ENCODE data around the gene PLB1. TPM values are rescaled to one million over a fixed set of nuclear protein-coding genes. Genes with fewer than 3 reads are reported as not detected.

The PLB1 gene
- total RNA-seq, 4 donors from 2014 or later: 1.5 to 16.5 (median 4.6) TPM

GRCh38 chr2:28577791-28578680 lies 82.2 kb downstream of the PLB1 start:
- TF ChIP-seq CTCF (IDR thresholded peaks at IDR 0.05; ENCODE audit: low read depth): no peak

GRCh38 chr2:28578774-28579173 lies 82.9 kb downstream of the PLB1 start:
- no peak for TF ChIP-seq CTCF (IDR thresholded peaks at IDR 0.05; ENCODE audit: low read depth)

- no peak for TF ChIP-seq CTCF (IDR thresholded peaks at IDR 0.05; ENCODE audit: low read depth)
Measured at GRCh38 chr2:28579606-28580005, 83.7 kb downstream of the PLB1 start.

- no peak for TF ChIP-seq CTCF (IDR thresholded peaks at IDR 0.05; ENCODE audit: low read depth)
Measured at GRCh38 chr2:28580078-28580477, 84.2 kb downstream of the PLB1 start.

GRCh38 chr2:28581312-28581711 lies 85.5 kb downstream of the PLB1 start:
- TF ChIP-seq CTCF (IDR thresholded peaks at IDR 0.05; ENCODE audit: low read depth): no peak

- no peak for TF ChIP-seq CTCF (IDR thresholded peaks at IDR 0.05; ENCODE audit: low read depth)
Measured at GRCh38 chr2:28582152-28582551, 86.3 kb downstream of the PLB1 start.

- no peak for TF ChIP-seq CTCF (IDR thresholded peaks at IDR 0.05; ENCODE audit: low read depth)
Measured at GRCh38 chr2:28582595-28582994, 86.7 kb downstream of the PLB1 start.

Data from subcutaneous adipose tissue (tissue), 4 donors.